NCI-H2107 (cell line): Measurements from ENCODE around the gene NT5M.
A peak's percentile ranks its signal among the peaks of the same experiment; 100 is the strongest.
"Not testable (repeated sequence)": the region's sequence is repeated elsewhere in the genome, so short reads cannot be mapped to it uniquely, and the experiment has no call there.

Experiments used
- DNase-seq: peaks from one replicate; lab custom pipeline; 2025; lab: John Stamatoyannopoulos, UW

Gene NT5M

DNA sequence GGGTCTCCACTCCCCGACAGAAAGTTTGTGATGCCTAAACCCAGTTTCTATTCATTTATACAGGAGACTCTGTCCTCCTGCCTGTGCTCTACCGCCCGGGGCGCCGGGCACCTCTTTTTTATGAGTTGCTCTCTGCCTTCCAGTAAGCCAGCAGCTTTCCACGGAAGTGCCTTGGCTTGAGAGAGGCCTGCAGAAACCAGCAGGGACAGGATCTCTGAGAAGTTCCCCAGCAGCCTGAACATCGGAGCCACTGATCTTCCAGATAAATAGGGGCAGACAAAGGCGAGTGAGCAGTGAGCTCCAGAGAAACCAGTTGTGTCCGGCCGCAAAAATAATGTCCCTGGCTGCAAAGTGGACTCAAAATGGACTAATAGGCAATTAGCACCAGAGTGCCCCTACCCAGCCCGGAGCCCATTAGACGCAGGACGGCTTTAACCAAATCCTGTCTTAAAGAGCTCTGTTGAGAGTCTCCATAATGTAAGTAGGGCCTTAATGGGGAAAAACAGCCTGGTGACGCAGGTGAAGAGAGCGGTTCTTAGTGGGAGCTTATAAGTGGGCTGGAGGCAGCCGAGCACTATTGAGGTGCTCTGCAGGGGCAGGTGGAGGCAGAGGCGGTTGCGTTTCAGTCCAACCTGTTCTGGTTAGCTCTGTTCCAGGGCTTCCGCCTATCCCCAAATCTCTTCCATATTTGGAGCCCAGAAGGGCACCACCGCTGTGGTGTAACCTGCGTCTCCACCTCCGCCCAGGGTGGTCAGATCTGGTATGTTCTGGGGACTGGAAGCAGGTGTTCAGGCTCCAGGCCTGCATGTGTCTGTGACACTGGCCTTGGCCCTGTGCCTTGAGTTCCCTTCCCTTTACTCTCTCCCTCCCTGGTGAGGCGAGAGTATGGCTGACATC is 74.1 kb downstream of the NT5M start:
- peak; percentile 46 for DNase-seq

DNA sequence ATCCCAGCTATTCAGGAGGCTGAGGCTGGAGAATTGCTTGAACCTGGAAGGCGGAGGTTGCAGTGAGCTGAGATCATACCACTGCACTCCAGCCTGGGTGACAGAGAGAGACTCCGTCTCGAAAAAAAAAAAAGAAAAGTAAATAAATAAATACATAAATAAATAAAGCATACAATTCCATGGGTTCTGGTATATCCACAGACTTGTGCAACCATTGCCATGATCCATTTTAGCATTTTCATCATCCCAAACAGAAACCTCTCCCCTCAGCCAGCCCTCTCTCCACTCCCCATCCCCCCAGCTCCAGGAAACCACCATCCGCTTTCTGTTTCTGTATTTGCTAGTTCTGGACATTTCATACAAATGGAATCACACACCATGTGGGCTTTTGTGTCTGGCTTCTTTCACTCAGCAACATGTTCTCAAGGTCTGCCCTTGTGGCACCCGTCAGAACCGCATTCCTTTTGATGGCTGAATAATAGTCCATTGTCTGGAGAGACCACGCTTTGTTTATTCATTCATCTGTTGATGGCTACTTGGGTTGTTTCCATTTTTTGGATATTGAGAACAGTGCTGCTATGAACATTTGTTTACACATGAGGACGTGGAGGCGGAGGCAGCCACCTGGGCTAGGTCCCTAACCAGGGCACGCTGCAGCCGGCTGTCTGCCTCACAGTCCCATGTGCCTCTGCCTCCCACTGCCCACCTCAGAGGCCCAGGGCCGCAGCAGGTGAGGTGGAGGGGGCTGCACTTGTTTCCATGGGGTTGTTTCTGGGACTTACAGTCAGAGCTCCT is 76.2 kb downstream of the NT5M start:
- no peak for DNase-seq

GRCh38 chr17:17380145-17380925 is 77.2 kb downstream of the NT5M start:
- DNase-seq: no peak

DNA sequence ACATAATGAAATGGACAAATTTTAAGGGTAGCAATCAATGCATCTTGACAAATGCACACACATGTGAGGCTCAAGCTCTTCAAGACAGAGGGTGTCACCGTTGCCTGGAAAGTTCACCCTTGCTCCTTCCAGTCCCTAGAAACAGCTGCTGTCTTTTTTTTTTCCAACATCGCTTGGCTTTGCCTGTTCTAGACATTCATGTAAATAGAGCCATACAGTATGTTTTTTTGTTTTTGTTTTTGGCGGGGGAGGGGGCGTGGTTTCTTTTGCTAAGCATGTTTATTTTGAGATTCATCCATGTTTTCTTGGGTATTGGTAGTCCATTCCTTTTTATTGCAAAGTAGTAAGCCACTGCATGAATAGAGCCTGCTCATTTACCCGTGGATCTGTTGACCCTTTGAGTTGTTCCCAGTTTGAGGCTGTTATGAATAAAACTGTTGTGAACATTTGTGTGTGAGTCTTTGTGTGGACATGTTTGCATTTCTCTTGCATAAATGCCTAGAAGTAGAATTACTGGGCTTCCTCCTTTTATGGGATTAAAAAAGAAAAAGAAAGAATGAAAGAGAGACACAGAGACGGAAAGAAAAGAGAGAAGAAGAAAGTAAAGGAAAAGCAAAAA is 78.4 kb downstream of the NT5M start:
- DNase-seq: no peak

DNA sequence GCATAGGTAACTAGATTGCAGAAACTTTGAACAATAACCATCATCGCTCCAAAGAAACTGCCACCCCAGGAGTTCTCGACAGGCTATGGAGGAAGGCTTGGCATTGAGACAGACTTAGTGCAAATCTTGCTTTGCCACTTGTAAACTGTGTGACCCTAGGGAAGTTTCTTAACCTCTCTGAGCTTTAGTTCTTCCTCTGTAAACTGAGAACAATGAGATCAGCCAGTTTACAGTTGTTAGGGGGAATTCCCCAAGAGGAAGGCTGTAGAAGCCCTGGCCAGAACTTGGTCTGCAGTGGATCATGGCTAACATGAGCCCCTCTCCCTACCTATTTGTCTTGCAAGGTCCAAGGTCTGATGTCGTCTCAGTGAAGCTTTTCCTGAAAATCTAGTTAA is 78.9 kb downstream of the NT5M start:
- DNase-seq: no peak

- DNase-seq: no peak
Observed at GRCh38 chr17:17382971-17383370, 79.8 kb downstream of the NT5M start.

DNA sequence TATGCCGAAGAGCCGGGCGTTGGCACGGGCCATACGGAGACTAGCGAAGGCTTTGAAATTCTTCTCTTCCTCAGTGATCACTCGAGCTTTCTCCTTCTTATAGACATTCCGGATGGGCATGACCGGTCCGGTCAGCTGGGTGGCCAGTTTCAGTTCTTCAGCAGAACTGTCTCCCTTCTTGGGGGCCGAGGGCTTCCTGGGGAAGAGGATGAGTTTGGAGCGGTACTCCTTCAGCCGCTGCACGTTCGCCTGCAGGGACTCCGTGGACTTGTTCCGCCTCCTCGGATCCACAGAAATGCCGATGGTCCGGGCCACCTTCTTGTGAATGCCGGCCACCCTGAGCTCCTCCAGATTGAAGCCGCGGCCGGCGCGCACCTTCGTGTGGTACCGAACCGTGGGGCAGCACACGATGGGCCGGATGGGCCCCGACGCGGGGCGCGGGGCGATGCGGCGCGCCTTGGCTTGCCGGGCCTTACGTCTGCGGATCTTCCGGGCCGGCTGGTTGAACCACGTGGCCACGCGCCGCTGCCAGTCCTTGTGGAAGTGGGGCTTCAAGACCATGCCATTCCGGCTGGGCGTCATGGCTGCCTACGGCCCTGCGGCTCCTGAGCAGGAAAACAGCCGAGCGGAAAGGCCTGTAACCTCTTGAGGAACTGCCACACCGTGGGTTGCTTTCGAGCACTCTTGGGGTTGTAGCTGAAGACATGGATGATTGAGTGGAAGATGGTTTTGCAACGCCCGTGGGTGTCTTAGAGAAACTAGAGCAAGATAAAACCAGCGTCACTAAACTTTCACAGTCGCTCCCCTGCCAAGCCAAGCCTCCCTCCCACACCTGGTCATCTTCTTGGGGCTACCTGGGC is 80.5 kb downstream of the NT5M start:
- DNase-seq: not testable (repeated sequence)

DNA sequence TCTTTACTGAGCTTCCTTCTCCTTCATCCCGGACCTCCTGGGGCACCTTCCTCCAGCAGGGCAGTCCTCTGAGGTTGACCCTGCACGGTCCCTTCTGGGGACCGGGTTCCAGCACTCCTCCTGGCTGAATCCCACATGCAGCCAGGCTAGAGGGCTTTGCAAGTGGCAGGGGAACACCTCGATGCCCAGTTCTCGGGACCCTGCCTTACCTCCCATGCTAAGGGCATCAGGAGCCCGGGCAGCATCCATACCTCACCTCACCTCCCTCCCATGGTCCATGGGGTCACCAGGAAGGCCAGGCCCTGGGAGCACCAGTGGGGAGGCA is 81.1 kb downstream of the NT5M start:
- no peak for DNase-seq

DNA sequence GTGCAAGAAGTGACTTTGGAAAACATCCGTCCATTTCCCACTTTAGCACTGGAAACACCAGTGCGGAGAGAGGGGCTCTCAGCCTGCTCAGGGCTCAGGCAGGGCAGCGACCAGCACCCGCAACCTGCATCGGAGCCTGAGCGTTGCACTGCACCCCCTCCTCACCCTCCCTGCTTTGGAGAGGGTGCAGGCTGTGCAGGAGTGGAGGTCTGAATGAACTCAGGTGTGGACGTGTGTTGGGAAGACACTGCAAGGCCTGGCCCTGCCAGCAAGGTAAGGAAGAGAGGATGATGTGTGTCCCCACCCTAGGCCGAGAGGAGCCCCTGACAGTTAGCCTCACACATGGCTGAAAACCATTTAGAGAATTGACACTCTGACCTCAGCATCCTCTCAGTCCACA is 81.8 kb downstream of the NT5M start:
- DNase-seq: no peak

DNA sequence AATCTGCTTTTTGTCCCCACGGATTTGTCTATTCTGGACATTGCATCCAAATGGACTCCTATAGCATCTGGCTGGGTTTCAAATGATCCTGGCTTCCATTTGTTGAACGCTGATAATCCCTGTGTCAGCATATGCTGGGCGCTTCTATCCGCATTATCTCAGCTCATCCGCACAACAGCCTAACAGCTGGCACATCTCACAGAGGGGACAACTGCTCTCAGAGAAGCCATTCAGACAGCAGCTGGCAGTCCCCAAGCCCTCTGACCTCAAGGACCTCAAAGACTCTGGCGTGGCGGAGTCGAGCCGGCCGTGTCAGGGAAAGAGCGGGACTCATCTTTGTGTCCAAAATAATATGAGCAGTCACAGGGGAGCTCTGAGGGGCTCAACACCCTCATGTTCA is 82.3 kb downstream of the NT5M start:
- DNase-seq: no peak

GRCh38 chr17:17386094-17386800 is 83.1 kb downstream of the NT5M start:
- no peak for DNase-seq

- DNase-seq: no peak
Observed at GRCh38 chr17:17387017-17387497, 83.9 kb downstream of the NT5M start.

- DNase-seq: peak; percentile 63
Observed at GRCh38 chr17:17387498-17388362, 84.6 kb downstream of the NT5M start.

DNA sequence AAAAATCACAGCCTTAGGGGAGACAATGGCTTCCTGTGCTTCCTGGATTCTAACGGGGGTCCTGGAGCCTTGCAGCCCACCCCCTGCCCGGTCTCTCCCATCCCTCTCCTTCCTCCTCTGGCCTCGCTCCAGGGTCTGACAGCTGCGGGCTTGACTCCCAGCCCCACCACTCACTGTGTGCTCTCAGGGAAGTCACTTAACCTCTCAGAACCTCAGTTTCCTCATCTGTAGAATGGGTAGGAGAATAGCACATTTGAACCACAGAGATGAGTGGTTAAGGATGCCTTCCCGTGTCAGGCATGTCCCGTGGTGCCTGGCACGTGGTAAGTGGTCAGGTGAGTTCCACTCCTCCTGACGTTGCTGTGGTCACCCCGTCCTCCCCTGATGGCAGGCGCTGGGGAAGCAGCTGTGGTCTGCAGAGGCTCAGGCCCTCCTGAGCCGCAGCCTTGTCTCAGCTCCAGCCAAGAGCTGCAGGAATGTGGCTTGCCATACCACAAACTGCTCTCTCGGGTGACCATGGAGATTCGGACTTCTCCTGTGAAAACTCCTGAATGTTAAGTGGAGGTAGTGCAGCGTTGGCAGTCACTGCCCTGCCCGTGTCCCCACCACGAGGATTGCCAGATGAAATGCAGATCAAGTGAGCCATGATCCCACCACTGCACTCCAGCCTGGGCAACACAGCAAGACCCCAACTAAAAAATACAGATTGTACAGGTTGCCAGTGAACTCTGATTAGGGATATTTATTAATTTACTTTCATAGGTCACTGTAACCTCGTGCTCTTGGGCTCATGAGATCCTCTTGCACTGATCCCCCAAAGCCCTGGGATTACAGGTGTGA is 85.7 kb downstream of the NT5M start:
- DNase-seq: no peak

GRCh38 chr17:17391668-17392370 is 88.6 kb downstream of the NT5M start:
- no peak for DNase-seq

DNA sequence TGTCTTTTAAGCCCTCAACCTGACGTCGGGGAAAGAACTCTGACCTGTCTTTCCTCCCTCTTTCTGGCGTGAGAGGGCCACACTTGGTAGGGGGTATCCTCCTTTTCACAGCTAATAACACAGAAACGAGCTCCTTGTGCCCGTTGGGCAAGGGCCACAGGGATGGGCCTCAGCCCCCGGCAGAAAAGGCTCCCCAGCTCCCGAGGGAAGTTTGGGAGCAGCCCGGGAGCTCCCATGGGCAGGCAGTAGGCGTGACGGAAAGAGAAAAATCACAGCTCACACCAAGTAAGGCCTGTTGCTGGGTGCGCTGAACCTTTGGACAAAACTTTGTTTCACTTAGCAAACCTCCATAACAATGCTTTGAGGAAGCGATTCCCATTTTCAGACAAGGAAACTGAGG is 90.8 kb downstream of the NT5M start:
- DNase-seq: no peak

DNA sequence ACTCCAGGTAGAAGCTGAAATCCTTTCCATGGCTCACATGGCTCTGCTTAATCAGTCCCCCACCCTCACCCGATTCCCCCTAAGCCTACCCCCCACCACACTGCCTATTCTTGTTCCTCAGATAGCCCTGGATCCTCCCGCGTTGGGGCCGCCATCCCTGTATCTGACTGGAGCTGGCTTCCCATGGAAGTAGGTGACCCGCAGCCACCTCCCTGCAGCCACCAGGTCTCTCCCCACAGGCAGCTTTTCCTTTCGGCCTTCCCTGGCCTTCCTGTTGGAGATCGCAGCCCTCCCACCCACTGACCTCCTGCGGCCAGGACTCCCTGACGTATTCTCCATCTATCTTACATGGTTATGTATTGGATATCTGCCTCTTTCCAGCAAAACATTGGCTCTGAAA is 91.3 kb downstream of the NT5M start:
- DNase-seq: no peak
